Measurements from ENCODE around the gene PHF3.

- no peak for TF ChIP-seq REST (IDR thresholded peaks at IDR 0.05; ENCODE audit: unreplicated experiment)
- no peak for TF ChIP-seq CTCF (conservative IDR thresholded peaks at IDR 0.05; ENCODE audit: low read depth in 2 of 2)
- TF ChIP-seq CREB1 (CRISPR knock-in tag; IDR thresholded peaks at IDR 0.05; ENCODE audit: low read depth): no peak
- TF ChIP-seq EZH2 (IDR thresholded peaks at IDR 0.05; ENCODE audit: low read depth, unreplicated experiment): no peak
- TF ChIP-seq POLR2AphosphoS5 (IDR thresholded peaks at IDR 0.05; ENCODE audit: low read depth): no peak
- TF ChIP-seq EZH2phosphoT487 (IDR thresholded peaks at IDR 0.05; ENCODE audit: unreplicated experiment): no peak
Observed at GRCh38 chr6:63757826-63758225, 122.2 kb downstream of the PHF3 start.
